Stimulated activated effector memory CD8-positive, alpha-beta T cell treated with anti-CD3 and anti-CD28 coated beads, Interleukin-12 subunit alpha, Interleukin-12 subunit beta, amount 100 ng/mL, for 72 hours (primary cell): ENCODE results near the gene TNN.
A peak's percentile ranks its signal among the peaks of the same experiment; 100 is the strongest.

Experiments
- ATAC-seq: fragments of 150-1000 bp; cut with Tn5 transposase; 2 replicates; pipeline ENCODE4 v1.10.0; 2021
- DNase-seq, 2 donors: peaks; one replicate each; pipeline ENCODE4 v3.0.0; 2021 to 2022; ENCODE audit warnings: low spot score in 2 of 2
- H3K27ac Mint-ChIP-seq: one replicate; pipeline ENCODE4 v1.8.0; 2022; ENCODE audit warnings: mild to moderate bottlenecking, mixed read lengths
- H3K36me3 Mint-ChIP-seq: one replicate; pipeline ENCODE4 v1.8.0; 2022; ENCODE audit warnings: mild to moderate bottlenecking, mixed read lengths
- H3K4me1 Mint-ChIP-seq: one replicate; pipeline ENCODE4 v1.8.0; 2022; ENCODE audit warnings: mixed read lengths
- H3K4me3 Mint-ChIP-seq: one replicate; pipeline ENCODE4 v1.8.0; 2022; ENCODE audit warnings: mild to moderate bottlenecking, mixed read lengths
- H3K9me3 Mint-ChIP-seq: one replicate; pipeline ENCODE4 v1.8.0; 2022; ENCODE audit warnings: mixed read lengths

Gene TNN

GRCh38 chr1:175045519-175045918 is 22.1 kb upstream of the TNN start:
- Mint-ChIP-seq H3K4me1 (no peaks in the 10 kb centered on the region), H3K27ac (no peak overlapping the region), H3K9me3 (no peaks in the 10 kb centered on the region), H3K4me3 (no peak overlapping the region), H3K36me3 (no peaks in the 10 kb centered on the region)
- DNase-seq (no peak), ATAC-seq (no peak)

DNA sequence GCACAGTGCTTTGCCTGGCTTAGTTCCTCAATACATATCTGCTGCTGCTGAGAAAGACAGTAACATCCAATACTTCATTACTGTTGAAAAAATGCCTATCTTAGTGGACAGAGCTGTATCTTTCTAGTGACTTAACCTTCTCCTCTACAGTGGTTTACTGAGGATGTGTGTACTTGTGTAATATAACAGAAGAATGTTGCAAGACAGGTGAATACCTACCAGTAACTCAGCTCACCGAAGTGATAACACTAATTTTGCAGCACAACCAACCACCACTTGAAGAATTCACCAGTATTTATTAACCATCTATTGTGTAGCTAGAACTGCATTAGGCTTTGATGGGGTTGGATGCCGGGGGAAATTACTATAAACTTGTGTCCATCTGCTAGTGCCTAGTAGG is 16.6 kb upstream of the TNN start:
- H3K4me3 Mint-ChIP-seq: no peak overlapping the region
- H3K4me1 Mint-ChIP-seq: no peaks in the 10 kb centered on the region
- H3K9me3 Mint-ChIP-seq: no peaks in the 10 kb centered on the region
- H3K36me3 Mint-ChIP-seq: no peaks in the 10 kb centered on the region
- ATAC-seq (no peak), DNase-seq (no peak)
- H3K27ac Mint-ChIP-seq: no peak overlapping the region

DNA sequence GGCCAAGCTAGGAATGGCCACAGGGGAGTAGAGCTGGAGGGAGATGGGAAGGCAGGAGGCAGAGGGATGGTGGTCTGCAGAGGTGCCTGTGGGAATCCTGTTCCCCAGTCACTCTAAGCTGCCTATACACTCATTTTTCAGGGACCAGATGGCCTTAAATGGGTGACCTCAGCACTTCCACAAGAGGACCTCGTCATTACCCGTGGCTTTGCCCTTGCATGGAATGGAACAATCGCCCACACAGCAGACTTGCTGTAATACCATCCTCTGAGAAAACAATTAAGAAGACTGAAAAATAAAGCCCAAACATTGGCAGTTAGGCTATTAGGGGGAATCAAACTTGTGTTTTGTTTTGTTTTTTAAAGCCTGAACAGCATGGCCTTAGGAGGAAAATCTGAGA is 12.9 kb upstream of the TNN start:
- DNase-seq (no peak), ATAC-seq (no peak)
- H3K36me3 Mint-ChIP-seq: no peaks in the 10 kb centered on the region
- peak overlapping the region; percentile 7 for H3K27ac Mint-ChIP-seq
- H3K9me3 Mint-ChIP-seq: no peaks in the 10 kb centered on the region
- H3K4me1 Mint-ChIP-seq: no peaks in the 10 kb centered on the region
- H3K4me3 Mint-ChIP-seq: no peak overlapping the region

- H3K4me1 Mint-ChIP-seq: no peaks in the 10 kb centered on the region
- no peak for DNase-seq
- H3K36me3 Mint-ChIP-seq: no peaks in the 10 kb centered on the region
- ATAC-seq: peak; percentile 24
- no peaks in the 10 kb centered on the region for H3K9me3 Mint-ChIP-seq
- no peak overlapping the region for H3K4me3 Mint-ChIP-seq
- H3K27ac Mint-ChIP-seq: no peak overlapping the region
These were observed 5.3 kb upstream of the TNN start for GRCh38 chr1:175062339-175062738.

DNA sequence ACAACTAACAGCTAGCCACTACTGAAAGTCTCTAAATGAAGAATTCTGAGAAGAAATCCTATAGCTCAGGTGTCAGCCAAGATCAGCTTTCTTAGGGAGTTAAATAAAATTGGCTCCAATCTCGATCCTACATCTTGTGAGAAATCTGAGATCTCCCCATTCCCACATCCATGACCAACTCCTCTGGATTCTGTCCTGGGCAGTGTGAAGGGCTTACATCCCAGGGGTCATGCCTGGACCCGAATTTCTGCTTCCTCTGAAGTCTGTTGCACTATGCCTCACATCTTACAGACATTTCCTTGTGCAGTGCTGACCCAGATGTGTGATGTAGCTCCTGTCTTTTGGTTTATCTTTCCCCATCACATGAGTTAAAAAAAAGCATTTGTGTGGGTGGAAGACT is 4.8 kb upstream of the TNN start:
- Mint-ChIP-seq H3K27ac (no peak overlapping the region), H3K9me3 (no peaks in the 10 kb centered on the region), H3K36me3 (no peaks in the 10 kb centered on the region), H3K4me3 (no peak overlapping the region), H3K4me1 (no peaks in the 10 kb centered on the region)
- ATAC-seq (no peak), DNase-seq (no peak)

- ATAC-seq: no peak
- Mint-ChIP-seq H3K36me3 (no peaks in the 10 kb centered on the region), H3K9me3 (no peaks in the 10 kb centered on the region), H3K4me3 (no peak overlapping the region), H3K4me1 (peaks cover 14% of the 10 kb centered on the region), H3K27ac (no peak overlapping the region)
- DNase-seq: no peak
These were observed 3.2 kb downstream of the TNN start for GRCh38 chr1:175070818-175071217.

GRCh38 chr1:175071276-175071943 is 3.8 kb downstream of the TNN start:
- H3K36me3 Mint-ChIP-seq: no peaks in the 10 kb centered on the region
- H3K27ac Mint-ChIP-seq: no peak overlapping the region
- H3K9me3 Mint-ChIP-seq: no peaks in the 10 kb centered on the region
- ATAC-seq: no peak
- no peak overlapping the region for H3K4me3 Mint-ChIP-seq
- H3K4me1 Mint-ChIP-seq: peaks cover 14% of the 10 kb centered on the region
- no peak for DNase-seq

GRCh38 chr1:175072099-175072951 is 4.7 kb downstream of the TNN start:
- H3K27ac Mint-ChIP-seq: no peak overlapping the region
- H3K9me3 Mint-ChIP-seq: no peaks in the 10 kb centered on the region
- peak overlapping the region; percentile 42 for H3K4me3 Mint-ChIP-seq
- H3K36me3 Mint-ChIP-seq: no peaks in the 10 kb centered on the region
- DNase-seq: no peak
- peaks cover 14% of the 10 kb centered on the region for H3K4me1 Mint-ChIP-seq
- peak; percentile 77 for ATAC-seq

GRCh38 chr1:175073061-175073460 is 5.4 kb downstream of the TNN start:
- DNase-seq: no peak
- H3K4me1 Mint-ChIP-seq: peaks cover 14% of the 10 kb centered on the region
- H3K27ac Mint-ChIP-seq: no peak overlapping the region
- H3K9me3 Mint-ChIP-seq: no peaks in the 10 kb centered on the region
- ATAC-seq: no peak
- H3K4me3 Mint-ChIP-seq: no peak overlapping the region
- no peaks in the 10 kb centered on the region for H3K36me3 Mint-ChIP-seq

GRCh38 chr1:175073633-175074032 is 6.0 kb downstream of the TNN start:
- Mint-ChIP-seq H3K27ac (no peak overlapping the region), H3K4me3 (no peak overlapping the region), H3K36me3 (no peaks in the 10 kb centered on the region), H3K9me3 (no peaks in the 10 kb centered on the region), H3K4me1 (peaks cover 14% of the 10 kb centered on the region)
- DNase-seq (no peak), ATAC-seq (no peak)

DNA sequence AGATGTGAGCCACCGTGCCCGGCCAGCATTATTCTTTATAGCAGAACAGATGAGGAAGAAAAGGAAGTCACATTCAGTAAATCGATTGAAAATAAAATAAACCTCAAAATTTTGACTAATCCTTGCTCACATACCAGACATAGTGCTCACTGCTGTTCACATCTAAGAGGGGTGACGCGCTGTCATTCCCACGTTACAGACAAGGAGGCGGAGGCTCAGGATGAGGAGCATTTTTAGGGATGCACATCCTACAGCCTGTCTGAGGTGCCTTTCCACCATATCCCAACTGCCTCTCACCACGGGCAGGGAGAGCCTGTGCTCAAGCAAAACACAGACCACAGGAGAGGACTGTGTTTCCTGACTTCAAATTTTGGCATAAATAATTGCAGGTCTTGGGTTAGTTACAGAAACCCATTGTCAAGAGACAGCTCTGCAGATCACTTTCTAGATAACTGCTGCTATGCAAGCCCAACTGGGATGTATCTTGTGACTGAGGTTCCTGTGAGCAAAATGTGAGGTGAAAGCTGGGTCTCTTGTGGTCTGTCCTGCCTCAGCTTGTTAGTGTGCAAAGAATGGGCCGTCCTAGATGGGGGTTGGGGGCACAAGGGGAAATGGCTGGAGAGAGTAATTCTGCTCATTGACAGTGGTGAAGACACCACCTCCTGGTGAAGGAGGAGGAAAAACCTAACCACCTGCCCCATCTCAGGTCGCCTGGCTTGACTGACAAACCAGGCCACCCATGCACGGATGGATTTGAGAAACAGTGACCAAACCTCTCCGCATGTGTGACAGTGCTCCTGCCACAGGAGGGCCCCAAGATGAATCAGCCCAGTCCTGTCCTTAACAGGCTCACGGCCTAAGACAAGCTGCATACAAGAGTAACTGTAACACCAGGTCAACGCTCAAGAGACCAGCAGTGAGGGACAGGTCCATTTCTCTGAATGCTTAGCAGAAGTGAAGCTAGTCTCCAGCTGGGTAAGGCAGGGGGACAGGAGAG is 8.2 kb downstream of the TNN start:
- no peak overlapping the region for H3K27ac Mint-ChIP-seq
- no peaks in the 10 kb centered on the region for H3K36me3 Mint-ChIP-seq
- ATAC-seq (peak; percentile 46), DNase-seq (no peak)
- no peaks in the 10 kb centered on the region for H3K9me3 Mint-ChIP-seq
- peaks cover 14% of the 10 kb centered on the region for H3K4me1 Mint-ChIP-seq
- H3K4me3 Mint-ChIP-seq: no peak overlapping the region

DNA sequence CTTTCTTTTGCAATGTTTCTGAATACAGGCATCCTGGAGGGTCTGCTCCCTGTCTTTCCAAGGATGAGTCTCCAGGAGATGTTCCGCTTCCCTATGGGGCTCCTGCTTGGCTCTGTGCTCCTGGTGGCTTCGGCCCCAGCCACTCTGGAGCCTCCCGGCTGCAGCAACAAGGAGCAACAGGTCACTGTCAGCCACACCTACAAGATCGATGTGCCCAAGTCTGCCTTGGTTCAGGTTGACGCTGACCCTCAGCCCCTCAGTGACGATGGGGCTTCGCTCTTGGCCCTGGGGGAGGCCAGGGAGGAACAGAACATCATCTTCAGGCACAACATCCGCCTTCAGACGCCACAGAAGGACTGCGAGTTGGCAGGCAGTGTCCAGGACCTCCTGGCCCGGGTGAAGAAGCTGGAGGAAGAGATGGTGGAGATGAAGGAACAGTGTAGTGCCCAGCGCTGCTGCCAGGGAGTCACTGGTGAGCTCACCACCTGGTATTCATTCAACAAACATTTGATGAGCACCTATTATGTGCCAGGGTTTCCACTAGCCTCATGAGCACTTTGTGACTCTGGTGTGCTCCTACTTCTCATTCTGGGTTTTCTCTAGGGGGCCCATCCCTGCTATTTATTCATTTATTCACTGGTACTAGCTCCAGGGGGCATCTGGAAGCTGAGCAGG is 9.9 kb downstream of the TNN start:
- peaks cover 6% of the 10 kb centered on the region for H3K4me1 Mint-ChIP-seq
- DNase-seq (no peak), ATAC-seq (no peak)
- no peak overlapping the region for H3K27ac Mint-ChIP-seq
- H3K4me3 Mint-ChIP-seq: no peak overlapping the region
- no peaks in the 10 kb centered on the region for H3K9me3 Mint-ChIP-seq
- H3K36me3 Mint-ChIP-seq: no peaks in the 10 kb centered on the region

DNA sequence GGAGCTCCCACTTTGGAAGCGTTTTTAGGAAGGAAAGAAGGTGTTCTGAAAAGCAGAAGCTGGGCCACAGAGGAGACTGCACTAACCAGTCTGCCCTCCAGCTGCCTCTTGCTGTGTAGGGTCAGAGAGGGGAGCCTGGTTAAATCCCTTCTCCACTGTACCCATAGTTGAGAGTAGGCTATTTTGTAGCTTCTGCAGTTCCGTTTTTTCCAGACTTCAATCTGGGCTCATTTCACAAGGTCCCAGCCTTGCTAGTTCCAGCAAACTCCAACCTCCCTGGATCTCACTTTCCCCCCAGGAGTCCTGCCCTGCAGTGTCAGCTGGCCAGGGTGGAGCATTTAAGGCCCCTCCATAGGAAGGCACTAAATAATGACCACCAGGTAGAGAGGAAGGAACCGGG is 11.0 kb downstream of the TNN start:
- H3K4me3 Mint-ChIP-seq: no peak overlapping the region
- DNase-seq (no peak), ATAC-seq (no peak)
- no peak overlapping the region for H3K27ac Mint-ChIP-seq
- no peaks in the 10 kb centered on the region for H3K4me1 Mint-ChIP-seq
- H3K9me3 Mint-ChIP-seq: no peaks in the 10 kb centered on the region
- H3K36me3 Mint-ChIP-seq: no peaks in the 10 kb centered on the region

GRCh38 chr1:175079338-175079737 is 11.7 kb downstream of the TNN start:
- DNase-seq: no peak
- Mint-ChIP-seq H3K9me3 (no peaks in the 10 kb centered on the region), H3K4me1 (no peaks in the 10 kb centered on the region), H3K4me3 (no peak overlapping the region), H3K27ac (no peak overlapping the region), H3K36me3 (no peaks in the 10 kb centered on the region)
- no peak for ATAC-seq

DNA sequence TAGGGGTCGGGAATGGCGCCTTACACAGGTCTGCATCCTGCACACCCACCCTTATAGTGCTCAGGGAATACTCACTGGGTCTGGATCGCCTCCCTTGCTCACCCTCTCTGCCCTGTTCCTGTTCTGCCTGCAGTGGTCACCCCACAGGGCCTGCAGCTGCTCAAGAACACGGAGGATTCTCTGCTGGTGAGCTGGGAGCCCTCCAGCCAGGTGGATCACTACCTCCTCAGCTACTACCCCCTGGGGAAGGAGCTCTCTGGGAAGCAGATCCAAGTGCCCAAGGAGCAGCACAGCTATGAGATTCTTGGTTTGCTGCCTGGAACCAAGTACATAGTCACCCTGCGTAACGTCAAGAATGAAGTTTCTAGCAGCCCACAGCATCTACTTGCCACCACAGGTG is 12.4 kb downstream of the TNN start:
- ATAC-seq: no peak
- H3K27ac Mint-ChIP-seq: no peak overlapping the region
- H3K9me3 Mint-ChIP-seq: no peaks in the 10 kb centered on the region
- H3K36me3 Mint-ChIP-seq: no peaks in the 10 kb centered on the region
- no peaks in the 10 kb centered on the region for H3K4me1 Mint-ChIP-seq
- DNase-seq: no peak
- H3K4me3 Mint-ChIP-seq: no peak overlapping the region
